GM21825 (cell line): ENCODE results near the gene RHCG.

Source experiments
- ATAC-seq: cut with Tn5 transposase; IDR thresholded peaks from one replicate; pipeline ENCODE4 v1.9.1; 2021; ENCODE audit warnings: mild to moderate bottlenecking, moderate library complexity; ENCODE audit not compliant: unreplicated experiment

RHCG gene

DNA sequence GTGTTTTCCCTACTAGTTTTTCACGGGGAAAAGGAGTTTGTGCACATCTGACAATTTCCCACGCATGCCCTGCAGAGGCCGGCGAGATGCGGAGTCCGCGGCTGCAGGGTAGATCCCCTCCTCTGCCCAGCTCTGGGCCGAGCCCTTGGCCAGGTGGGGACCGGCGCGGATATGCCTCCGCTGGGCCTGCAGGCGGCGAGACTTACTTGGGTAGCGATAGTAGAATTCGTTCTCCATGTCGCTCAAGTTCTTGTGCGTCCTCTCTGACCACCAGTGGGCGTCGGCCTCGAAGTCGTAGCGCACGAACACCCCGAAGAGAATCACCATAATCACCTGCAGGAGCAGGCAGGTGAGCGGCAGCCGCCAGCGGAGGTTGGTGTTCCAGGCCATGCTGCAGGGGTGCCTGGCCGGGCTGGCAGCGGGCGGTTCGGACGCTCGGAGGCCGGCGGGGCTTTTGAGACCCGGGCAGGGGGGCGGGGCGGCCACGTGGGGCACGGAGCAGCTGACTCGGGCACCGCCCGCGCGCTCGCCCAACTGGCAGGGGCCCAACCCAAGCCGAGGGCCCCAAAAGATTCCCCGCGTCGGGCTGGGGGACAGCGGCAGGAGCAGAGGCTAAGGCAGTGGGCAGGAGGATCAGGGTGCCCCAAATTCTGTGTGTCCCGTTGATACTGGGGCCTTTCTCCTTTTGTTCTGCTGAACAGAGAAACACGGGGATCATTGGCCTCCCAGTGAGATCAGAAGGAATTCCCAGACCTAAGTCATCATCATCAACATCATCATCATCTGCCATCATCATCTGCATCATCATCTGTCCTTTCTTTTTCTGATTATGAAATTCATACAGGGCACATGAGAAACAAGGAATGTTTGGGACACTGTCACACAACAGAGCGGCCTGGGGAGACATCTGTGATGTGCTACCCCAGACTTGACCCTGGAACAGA is at the start of gene RHCG:
Gene RHCG (minus strand): TSS at position 429 of the 944 bp plus-strand sequence. CDS start 39 bp downstream, at position 390.
- no peak for ATAC-seq

DNA sequence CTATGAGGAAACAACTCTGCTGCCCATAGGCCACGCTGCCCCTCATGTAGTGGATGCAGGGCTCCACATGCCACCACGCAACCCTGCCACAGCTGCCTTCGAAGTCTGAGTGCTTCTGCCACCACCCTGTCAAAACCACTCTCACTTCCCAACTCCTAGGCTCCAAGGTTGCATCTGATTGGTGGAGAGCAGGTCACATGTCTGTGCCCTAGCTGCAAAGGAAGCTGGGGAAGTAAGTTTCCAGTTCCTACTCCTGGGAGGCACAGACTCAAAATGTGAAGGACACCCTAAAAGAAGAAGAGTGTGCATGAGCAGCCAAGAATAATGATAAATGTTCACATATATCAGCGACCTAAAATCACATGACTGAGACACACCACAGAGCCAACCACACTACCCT is 47.0 kb upstream of the RHCG start:
- ATAC-seq, result no peak

DNA sequence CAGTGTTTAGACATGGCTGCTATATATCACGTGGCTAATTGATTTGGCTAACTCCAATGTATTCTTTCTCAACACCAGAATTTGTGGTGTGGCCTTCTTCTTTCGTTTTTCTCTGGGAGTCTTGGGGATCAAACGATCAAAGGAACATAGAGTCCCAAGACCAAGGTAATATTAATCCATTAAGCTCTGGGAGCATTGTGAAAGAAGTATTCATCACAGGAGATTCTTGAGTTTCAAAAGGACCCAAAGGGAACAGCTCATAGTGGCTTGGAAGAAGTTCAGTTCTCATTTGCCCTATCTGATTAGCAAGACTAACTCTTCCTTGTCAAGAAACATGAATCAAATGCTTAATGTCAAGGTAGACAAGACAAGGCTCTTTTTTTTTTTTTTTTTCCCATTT is 46.0 kb upstream of the RHCG start:
- ATAC-seq, result no peak

DNA sequence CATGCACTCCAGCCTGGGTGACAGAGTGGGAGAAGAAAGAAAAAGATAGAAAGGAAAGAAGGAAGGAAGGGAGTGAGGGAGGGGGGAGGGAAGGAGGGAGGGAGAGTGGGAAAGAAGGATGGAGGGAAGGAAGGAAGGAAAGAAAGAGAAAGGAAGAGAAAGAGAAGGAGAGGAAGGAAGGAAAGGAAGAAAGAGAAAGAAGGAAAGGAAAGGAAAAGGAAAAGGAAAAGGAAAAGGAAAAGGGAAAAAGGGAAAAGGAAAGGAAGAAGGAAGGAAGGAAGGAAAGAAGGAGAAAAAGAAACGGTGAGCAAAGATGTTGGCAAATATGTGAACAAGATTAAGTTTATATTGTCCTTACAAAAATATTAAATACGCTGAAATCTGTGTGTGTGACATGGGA is 42.6 kb upstream of the RHCG start:
- no peak for ATAC-seq

DNA sequence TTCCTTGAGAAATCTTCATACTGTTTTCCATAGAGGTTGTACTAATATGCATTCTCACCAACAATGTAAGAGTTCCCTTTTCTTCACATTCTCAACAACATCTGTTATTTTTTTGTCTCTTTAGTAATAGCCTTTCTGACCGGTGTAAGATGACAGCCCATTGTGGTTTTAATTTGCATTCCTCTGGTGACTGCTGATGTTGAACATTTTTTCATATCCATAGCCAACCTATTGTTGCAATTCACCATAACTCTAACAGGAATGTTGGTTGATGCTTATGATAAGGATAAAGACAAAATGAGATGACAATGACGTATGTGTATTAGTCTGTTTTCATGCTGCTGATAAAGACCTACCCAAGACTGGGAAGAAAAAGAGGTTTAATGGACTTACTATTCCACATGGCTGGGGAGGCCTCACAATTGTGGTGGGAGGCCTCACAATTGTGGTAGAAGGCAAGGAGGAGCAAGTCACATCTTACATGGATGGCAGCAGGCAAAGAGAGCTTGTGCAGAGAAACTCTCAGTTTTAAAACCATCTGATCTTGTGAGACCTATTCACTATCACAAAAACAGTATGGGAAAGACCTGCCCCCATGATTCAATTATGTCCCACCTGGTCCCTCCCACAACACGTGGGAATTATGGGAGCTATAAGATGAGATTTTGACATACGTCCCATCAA is 37.6 kb upstream of the RHCG start:
- no peak for ATAC-seq

DNA sequence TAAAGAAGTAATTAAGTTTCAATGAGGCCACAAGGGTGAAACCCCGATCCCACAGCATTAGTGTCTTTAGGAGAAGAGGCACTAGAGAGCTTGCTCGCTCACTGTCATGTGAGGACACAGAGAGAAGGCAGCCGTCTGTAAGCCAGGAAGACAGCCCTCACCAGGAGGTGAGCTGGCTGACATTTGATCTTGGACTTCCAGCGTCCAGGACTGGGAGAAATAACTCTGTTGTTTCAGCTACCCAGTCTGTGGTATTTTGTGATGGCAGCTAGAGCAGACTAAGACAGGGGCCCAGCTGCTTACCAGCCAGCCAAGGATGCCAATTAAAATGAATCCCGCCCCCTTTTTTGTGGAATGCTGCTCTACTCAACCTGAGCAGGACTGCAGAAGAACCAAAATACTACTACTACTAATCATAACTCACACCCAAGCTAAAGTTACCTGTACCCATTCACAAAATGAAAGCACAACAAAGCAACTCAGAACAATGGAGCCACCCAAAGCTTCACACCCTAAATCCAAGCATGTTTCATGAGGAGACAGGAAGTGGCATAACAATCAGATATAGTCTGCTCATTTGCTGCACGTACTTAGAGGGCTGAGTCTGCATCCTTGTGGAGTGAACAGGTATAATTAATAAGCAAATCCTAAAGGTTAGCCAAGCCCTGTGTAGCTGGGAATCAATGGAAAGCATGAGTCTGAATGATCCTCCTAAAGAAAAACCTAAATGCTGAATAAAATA is 35.6 kb upstream of the RHCG start:
- no peak for ATAC-seq

DNA sequence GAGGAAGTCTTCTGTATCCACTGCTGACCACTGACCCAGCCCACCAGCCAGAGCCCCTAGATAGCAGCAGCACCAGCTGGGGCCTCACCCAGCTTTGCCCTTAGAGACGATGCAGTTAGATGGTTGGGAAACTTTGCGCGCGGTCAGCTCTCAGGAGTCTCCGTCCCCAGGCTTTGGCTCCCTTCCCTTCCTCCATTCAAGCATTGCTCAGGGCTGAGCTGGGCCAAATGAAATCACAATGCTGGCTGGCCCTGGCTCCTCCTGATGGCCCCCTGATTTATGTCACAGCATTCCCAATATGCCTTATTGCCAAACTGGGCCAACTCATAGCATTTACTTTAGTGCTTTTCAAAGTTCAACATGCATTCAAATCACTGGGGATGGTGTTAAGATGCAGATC is 34.6 kb upstream of the RHCG start:
- ATAC-seq, result no peak

DNA sequence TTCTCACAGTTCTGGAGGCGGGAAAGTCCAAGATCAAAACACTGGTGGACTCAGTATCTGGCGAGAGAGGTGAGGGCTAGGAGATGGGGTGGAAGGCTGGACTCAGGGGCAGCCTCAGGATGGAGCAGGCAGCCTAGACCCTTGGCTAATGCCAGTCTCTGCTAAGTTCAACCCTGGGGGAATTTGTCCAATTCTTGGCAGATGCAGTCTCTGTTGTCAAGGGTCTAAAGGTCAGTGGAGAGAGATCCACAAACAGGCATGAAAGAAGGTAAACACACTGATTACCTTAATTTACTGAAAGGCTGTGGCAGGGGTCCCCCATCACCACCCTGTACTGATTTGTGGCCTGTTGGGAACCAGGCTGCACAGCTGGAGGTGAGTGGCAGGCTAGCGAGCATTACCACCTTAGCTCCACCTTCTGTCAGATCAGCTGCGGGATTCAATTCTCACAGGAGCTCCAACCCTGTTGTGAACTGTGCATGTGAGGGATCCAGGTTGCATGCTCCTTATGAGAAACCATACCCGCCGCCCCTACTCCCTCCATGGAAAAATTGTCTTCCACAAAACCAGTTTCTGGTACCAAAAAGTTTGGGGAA is 32.5 kb upstream of the RHCG start:
- no peak for ATAC-seq

DNA sequence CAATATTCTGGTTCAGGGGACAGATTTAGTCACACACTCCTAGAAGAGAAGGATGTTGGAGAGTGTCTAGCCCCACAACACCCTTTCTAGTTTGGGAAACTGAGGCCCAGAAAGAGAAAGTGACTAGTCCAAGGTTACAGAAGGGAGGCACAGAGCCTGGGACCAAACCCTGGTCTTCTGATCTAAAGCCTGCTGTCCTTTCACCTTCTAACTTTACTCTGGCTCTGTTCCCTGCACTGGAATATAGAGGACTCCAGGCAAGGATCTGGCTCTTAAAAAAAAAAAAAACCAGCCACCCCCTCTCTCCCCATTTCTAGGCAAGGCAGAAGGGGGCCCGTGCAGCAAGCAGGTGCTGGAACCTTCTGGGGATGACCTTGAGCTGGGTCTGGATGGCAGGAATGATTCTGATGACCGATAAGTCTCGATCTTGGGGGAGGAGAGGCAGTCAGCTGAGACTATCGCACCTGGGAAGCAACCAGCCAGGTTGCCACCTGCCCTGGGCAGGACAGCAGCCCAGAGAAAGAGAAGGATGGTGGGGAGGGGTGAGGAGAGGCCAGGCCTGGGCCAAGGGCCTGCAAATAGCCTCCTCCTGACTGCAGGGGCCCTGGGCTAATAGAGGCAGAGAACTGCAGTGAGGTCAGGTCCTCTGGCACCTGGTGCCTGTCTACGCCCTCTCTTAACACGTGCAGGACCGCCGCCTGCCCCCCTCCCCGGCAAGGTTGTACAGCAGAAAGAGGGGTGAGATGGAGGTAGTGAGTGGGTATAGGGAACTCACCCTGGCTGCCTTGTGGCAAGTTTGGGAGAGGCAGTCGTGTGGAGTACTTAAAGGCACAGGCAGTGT is 30.4 kb upstream of the RHCG start:
- no peak for ATAC-seq

DNA sequence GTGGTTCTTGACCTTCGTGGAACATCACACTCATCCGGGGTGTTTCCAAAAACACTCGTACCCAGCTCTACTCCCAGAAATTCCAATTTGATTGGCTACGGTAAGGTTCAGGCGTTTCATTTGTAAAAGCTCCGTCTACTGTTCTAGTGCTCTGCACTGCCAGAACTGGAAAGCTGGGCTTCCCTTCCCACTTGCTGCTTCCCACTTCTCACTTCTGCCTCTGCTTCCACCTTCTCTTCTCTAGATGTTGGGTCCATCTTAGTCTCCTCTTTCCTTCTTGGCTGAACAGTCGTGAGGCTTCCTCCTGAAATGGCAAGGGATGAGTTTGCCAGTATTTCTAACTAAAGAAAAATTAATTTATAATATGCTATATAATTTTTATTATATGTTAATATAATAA is 29.8 kb upstream of the RHCG start:
- ATAC-seq, result no peak

DNA sequence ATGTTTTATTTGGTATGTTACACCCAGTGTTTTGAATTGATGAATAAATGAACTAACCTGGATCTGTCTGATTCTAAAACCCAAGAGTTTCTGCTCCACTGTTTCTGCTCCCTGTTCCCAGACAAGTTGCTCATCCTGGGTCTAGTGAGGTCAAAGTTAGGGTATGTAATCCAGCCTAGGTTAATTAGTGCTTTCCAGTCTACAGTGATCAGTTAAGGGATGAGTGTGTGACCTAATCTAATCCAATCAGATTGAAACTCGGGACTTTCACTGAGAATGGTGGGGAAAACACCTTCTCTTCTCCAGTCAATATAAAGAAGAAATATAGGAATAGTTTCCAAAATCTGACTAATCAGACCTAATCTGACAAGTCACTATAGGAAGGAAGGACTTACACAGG is 27.8 kb upstream of the RHCG start:
- no peak for ATAC-seq

DNA sequence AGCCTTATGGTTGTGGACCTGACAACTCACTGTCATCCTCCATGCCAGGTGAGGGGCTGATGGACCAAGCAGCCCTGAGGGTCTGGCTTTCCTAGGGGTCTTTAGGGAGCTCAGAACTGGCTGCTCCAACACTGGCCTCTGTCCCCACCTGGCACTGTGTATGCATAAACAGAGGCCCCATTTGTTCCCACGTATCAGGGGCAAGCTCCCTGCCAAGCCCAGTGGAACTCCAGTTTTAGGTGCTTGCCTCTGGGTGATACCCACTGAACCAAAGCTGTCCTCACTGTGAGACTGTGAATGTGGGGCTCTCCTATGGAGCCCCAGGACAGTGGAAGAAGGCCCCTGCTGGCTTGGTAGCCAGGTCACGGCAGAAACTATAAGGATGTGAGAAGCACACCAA is 26.7 kb upstream of the RHCG start:
- no peak for ATAC-seq

DNA sequence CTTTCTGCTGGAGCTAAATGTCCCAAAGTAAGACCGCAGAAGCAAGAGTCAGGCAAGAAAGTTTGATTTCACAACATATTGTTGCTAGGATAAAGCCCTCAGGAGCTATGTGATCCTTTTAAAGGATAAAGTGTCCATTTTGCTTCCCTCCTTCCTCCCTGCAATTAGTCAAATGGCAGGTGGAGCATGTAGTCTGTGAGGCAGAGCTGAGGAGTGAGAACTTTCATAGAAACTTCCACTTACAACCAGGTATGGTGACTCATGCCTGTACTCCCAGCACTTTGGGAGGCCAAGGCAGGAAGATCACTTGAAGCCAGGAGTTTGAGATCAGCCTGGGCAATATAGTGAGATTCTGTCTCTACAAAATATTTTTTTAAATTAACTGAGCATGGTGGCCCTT is 25.2 kb upstream of the RHCG start:
- ATAC-seq, result no peak

DNA sequence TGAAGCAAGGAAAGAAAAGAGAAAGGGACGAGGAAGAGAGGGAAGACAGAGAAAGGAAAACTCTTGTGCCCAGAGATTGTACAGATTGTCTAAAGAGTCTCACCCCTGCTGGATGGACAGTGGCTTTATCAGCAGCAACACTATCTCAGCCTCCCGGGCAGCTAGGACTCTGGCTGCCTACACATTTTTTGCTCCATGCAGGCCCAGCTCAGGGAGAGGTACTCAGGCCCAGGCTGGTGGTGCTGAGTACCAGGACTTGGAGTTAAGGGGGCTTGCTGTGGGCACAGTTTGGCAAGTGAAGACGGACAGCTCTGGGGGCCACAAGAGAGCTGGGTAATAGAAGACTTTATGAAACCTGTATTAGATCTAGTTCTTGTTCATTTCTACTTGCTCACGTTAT is 19.1 kb upstream of the RHCG start:
- no peak for ATAC-seq

DNA sequence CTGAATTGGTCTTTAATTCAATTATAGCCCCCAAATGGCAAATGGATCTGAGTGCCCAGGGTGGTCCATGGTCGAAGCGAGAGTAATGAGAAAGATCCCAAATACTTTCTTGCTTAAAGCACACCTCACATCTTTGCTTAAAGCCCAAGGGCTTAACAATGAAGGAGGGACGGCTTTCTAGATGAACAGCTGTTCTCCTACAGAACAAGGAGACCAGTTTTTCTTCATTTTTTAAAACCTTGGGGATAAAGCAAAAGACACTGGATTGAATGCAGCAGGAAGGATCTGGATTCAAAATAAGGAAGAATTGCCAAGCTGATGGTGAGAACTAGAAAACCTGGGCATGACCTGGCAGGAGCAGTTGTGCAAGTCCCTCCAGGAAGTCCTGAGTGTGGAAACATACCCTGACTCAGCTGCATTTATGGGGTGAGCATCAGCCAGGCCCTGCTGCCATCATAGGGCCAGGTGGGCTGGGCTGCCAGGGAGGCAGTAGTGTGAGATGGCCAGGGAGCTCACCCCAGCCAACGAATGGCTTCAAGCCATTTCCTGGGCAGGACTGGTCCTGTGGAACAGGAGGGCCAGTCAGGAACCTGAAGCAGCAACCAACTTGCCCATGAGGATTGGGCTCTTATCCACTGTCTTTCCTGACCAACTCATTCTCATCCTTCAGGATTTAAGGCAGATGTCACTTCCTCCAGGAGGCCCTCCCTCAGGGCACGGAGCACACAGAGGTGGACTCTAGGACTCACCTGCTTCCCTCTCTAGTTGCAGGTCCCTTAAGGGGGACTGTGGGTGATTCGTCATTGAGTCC is 18.4 kb upstream of the RHCG start:
- no peak for ATAC-seq

DNA sequence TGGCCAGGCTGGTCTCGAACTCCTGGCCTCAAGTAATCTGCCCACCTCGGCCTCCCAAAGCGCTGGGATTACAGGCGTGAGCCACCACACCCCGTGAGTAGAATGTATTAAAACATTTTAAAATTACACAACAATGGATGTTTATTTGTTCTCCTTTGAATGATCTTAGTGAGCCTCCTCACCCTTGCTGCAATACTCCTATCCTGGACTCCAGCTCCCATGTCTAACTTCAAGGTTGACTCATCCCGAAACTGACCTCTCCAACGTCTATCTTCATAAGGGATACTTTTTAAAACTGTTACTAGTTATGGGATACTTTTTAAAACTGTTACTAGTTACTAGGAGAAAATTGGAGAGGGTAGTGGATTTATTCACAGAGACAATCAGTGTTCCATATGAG is 17.8 kb upstream of the RHCG start:
- ATAC-seq, result no peak

DNA sequence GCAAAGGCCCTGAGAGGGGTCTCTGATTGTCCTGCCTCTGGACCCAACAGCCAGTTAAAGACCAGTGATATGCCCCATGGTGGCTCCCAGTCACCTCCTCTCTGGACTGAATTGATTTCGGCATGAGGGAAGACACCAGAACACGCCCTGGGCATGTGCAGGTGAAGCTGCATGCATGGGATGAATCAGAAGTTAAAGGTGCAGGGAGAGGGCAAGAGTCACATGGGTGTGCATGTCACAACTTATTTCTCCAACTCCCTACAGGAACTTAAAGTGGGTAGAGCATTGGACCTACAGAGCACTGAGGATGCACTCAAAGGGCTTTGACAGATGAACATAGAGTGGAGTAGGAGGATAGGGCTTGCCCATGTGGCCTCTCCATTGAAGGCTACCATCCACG is 16.9 kb upstream of the RHCG start:
- no peak for ATAC-seq

DNA sequence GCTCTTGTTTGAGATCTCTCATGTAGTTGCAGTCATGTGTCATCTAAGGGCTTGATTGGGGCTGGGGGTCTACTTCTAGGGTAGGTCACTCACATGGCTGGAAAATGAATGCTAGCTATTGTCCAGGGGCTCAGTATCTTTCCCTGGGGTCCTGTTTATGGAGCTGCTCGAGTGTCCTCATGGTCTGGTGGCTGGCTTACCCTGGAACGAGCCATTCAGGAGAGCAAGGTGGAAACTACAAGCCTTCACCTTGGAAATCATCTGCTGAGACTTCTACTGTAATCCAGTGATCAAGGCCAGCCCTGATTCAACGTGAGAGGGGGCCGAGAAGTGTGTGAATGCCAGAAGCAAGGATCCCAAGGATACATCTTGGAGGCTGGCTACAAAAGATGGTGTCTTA is 16.2 kb upstream of the RHCG start:
- no peak for ATAC-seq

DNA sequence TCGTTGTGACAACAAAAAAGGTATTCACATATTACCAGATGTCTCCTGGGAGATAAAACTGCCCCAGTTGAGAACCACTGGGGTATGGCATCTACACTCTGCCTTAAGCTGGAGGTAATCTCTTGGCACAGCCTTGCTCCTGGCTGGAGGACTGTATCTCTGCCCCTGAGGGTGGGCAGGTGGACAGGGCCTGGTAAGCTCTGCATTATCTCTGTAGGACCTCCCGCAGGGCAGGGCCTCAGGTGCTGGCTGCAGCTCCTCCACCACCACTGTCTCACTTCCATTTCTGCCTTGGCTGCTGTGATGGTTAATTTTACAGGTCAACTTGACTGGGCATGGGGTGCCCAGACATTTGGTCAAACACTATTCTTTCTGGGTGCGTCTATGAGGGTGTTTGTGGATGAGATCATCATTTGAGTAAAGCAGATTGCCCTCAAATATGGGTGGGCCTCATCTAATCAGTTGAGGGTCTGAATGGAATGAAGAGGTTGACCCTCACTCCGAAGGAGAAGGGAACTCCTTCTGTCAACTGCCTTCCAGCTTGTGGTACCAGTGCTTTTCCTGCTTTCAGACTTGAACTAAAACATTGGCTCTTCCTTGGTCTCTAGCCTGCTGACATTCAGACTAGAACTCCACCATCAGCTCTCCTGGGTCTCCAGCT is 9.8 kb upstream of the RHCG start:
- no peak for ATAC-seq
